GM12878 (cell line): ENCODE measurements around the gene TRAPPC3. TPM values are rescaled to one million over a fixed set of nuclear protein-coding genes. Genes with fewer than 3 reads are reported as not detected.

ENCODE experiments used
- ATAC-seq: fragments of 200-7000 bp; cut with Tn5 transposase; 3 replicates; pipeline ENCODE4 v1.9.1; 2020; ENCODE audit warnings: mild to moderate bottlenecking, moderate library complexity
- BruUV-seq: library from RNA; stranded (reverse); fragments of 400-500 nt; replicated peaks from 2 replicates; lab custom pipeline; 2021; lab: Mats Ljungman, UMichigan
- CTCF ChIA-PET: fragments of 300-600 bp; sonication (Branson Sonifier 250); formaldehyde crosslinking; extraction: SDS; loops from one replicate; lab custom pipeline; 2021; ENCODE audit warnings: inconsistent platforms; lab: Yijun Ruan, JAX
- POLR2A ChIA-PET: fragments of 350-600 bp; formaldehyde crosslinking; extraction: SDS; loops from one replicate; lab custom pipeline; 2021; ENCODE audit warnings: inconsistent platforms; lab: Charles Lee
- RAD21 ChIA-PET: fragments of 300-600 bp; sonication (Branson Sonifier 250); formaldehyde crosslinking; loops from one replicate; lab custom pipeline; 2023; ENCODE audit warnings: antibody characterized with exemption; ENCODE audit not compliant: unreplicated experiment; lab: Charles Lee
- SMC1A ChIA-PET: fragments of 300-600 bp; sonication (Branson Sonifier 250); formaldehyde crosslinking; loops from one replicate; lab custom pipeline; 2023; ENCODE audit not compliant: unreplicated experiment, uncharacterized antibody; lab: Charles Lee
- DNase-seq: peaks from one replicate; pipeline ENCODE4 v3.0.0-alpha.2; 2011; ENCODE audit warnings: low read depth, low spot score
- FAIRE-seq: peaks from 3 replicates; lab custom pipeline; 2011; peaks lifted over from hg19 to GRCh38; lab: Jason Lieb, UNC
- H2AFZ ChIP-seq: 2 replicates; pipeline ENCODE4 v1.6.0; 2011; ENCODE audit warnings: low read depth, low read length, control low read depth; ENCODE audit not compliant: control insufficient read depth
- H3K27ac ChIP-seq: 2 replicates; pipeline ENCODE4 v1.5.1; 2011; ENCODE audit warnings: control low read depth; ENCODE audit not compliant: control insufficient read depth, insufficient read depth
- H3K27me3 ChIP-seq, 2 experiments: replicated peaks in 1 of 2; 2 replicates each; pipeline versions ENCODE4 v1.6.0 to v1.6.1; 2011; ENCODE audit warnings: low read length in 1 of 2; ENCODE audit not compliant: control insufficient read depth in 2 of 2, insufficient read depth in 2 of 2
- H3K36me3 ChIP-seq, 2 experiments: 2 replicates each; pipeline ENCODE4 v1.5.1; 2011; ENCODE audit warnings: low read length in 1 of 2; ENCODE audit not compliant: control insufficient read depth in 2 of 2, insufficient read depth in 2 of 2
- H3K4me1 ChIP-seq: 2 replicates; pipeline ENCODE4 v1.6.1; 2011; ENCODE audit warnings: mild to moderate bottlenecking, low read length, moderate library complexity, mixed read lengths; ENCODE audit not compliant: control insufficient read depth, insufficient read depth
- H3K4me2 ChIP-seq: 2 replicates; pipeline ENCODE4 v1.6.0; 2011; ENCODE audit warnings: control low read depth; ENCODE audit not compliant: control insufficient read depth, insufficient read depth
- H3K4me3 ChIP-seq: fragments of 200-600 bp; sonication (generic); 2 replicates; pipeline ENCODE4 v1.5.1; 2016
- H3K79me2 ChIP-seq: 2 replicates; pipeline ENCODE4 v1.6.0; 2011; ENCODE audit warnings: low read length; ENCODE audit not compliant: control insufficient read depth, insufficient read depth
- H3K9ac ChIP-seq: 2 replicates; pipeline ENCODE4 v1.8.0; 2011; ENCODE audit warnings: low read length, control low read depth, mixed read lengths; ENCODE audit not compliant: control insufficient read depth, insufficient read depth
- H3K9me3 ChIP-seq: replicated peaks from 3 replicates; pipeline ENCODE4 v1.5.1; 2011; ENCODE audit warnings: mild to moderate bottlenecking, low read length; ENCODE audit not compliant: control insufficient read depth, insufficient read depth
- H4K20me1 ChIP-seq: 2 replicates; pipeline ENCODE4 v1.6.0; 2011; ENCODE audit not compliant: control insufficient read depth, insufficient read depth
- POLR2A ChIP-seq: IDR thresholded peaks from 2 replicates; pipeline ENCODE4 v1.6.1; 2011; ENCODE audit warnings: low read depth, mild to moderate bottlenecking, low read length
- TCF7 ChIP-seq: IDR thresholded peaks from 2 replicates; pipeline ENCODE4 v1.6.1; 2014; ENCODE audit warnings: antibody characterized with exemption, borderline replicate concordance
- WGBS: methylation state at CpG from one replicate; pipeline ENCODE4 v1.1.6; 2016; ENCODE audit warnings: low lambda C conversion rate; ENCODE audit not compliant: insufficient replicate concordance, insufficient coverage; ENCODE audit errors: missing lambda C conversion rate; 5-methylcytosine and 5-hydroxymethylcytosine counted together
- in situ Hi-C: fragments of 300-500 bp; cut with MboI; formaldehyde crosslinking; loops from 9 replicates; pipeline ENCODE4 v1.14.3; 2018; ENCODE audit warnings: mixed read lengths
- intact Hi-C: fragments of 100-400 bp; cut with micrococcal nuclease; formaldehyde crosslinking; loops from one replicate; pipeline ENCODE4 v1.14.2; 2022; ENCODE audit not compliant: unreplicated experiment
- polyA plus RNA-seq, 11 experiments: library from polyadenylated mRNA; depleted of rRNA in 4 of 11; unstranded in 6 of 11; stranded (reverse) in 5 of 11; fragments of >200 nt; fragmentation: Nextera tagmentation in 4 of 11; fragmentation: Illumina TruSeq in 1 of 11; extraction: Ambion mirVana in 4 of 11; extraction: Trizol in 1 of 11; gene quantifications; 1 replicate in 1 of 11; 2 replicates in 10 of 11; pipeline versions ENCODE4 v1.2.1 to v1.2.3, GENCODE V29; 2011 to 2016; ENCODE audit warnings: inconsistent platforms in 2 of 11, missing spikeins in 2 of 11, low read depth in 1 of 11
- total RNA-seq, 4 experiments: library from RNA; depleted of rRNA in 3 of 4; stranded (reverse); fragments of >200 nt in 3 of 4; fragmentation: Illumina TruSeq in 1 of 4; extraction: Trizol in 1 of 4; gene quantifications; 2 replicates each; pipeline versions ENCODE4 v1.2.1 to v1.2.3, GENCODE V29; 2013 to 2021
- TF ChIP-seq, protein P1 (sequence below): fragments of 450-650 bp; IDR thresholded peaks from 2 replicates; pipeline ENCODE4 v1.6.1; 2017; ENCODE audit warnings: mild to moderate bottlenecking, low read depth, inconsistent platforms; ENCODE audit not compliant: poor library complexity, severe bottlenecking

Gene TRAPPC3
- total and polyA plus RNA-seq, 10 of the 15 experiments (the other 5 are each of a cell fraction or from before 2014, with no cell fraction given) = 14.7 to 122 (median 70.5) TPM

DNA sequence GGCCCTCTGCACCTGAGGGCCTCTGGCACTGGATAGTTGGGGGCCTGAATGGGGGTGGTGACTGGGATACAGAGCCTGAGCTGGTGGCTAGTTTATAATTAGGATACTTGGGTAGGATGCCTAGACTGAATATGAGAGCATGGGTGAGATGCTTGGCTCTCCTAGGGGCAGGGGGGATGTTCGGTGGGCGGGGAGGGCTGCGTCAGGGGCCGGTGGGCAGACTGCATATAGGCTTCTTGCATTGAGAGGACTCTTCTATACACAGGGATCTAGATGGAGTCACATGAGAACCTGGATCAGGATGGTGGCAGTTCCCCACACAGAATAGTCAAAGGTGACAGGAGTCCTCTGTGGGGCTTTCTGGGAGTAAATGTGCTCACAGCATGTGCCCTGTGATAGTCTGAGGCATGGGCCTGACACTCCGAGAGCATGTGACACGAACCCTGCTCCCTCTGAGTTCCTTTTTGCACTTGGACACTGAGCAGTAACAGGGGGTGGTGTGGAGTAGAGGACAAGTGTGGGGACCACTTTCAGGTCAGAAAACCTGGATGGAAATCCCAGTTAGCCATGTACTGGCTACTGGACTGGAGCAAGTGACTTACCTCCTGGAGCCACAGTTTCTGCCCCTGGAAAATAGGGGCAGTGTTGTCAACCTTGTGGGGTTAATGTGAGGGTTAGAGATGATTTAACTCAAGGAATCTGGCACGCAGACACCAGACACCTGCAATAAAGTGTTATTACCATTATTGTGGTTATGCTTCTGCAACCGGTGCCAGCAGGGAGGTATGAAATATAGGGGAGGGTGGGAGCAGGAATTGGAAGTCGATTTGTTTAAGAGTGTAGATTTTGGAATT, 8.9 kb upstream of the TRAPPC3 start:
- peaks cover 80% of the 10 kb centered on the region for H3K79me2 ChIP-seq
- ChIA-PET CTCF (interaction anchor here (7.3 to 10.2 kb wide), 2 partner anchors 8 to 31 kb away, joined by 136 to 262 read pairs; partner anchors contain the start of gene TRAPPC3), POLR2A (interaction anchor here (3.7 kb wide), 1 partner anchor 65 kb away, joined by 13 read pairs; the partner anchor contains the start of gene THRAP3), SMC1A (interaction anchor here (0.6 to 1.3 kb wide), 3 partner anchors 30 to 128 kb away, joined by 3 to 4 read pairs (median 3); no protein-coding TSS in a partner anchor), RAD21 (interaction anchor here (1.0 to 6.3 kb wide), 2 partner anchors 7 to 9 kb away, joined by 3 to 146 read pairs; partner anchors contain the start of gene TRAPPC3)
- H3K4me1 ChIP-seq = peaks cover 47% of the 10 kb centered on the region
- WGBS = 81% methylated on average over 9 of the region's 9 CpGs
- intact Hi-C loops = loop anchor here (10.0 kb wide), 1 partner anchor 227 kb away; the partner anchor contains the start of gene STK40
- BruUV-seq = TSS peak; percentile 51
- in situ Hi-C loops = no loop called here
- H2AFZ ChIP-seq = no peak overlapping the region
- FAIRE-seq (no peak), ATAC-seq (no peak), DNase-seq (no peak)
- H3K9ac ChIP-seq = peak overlapping the region; percentile 82
- peak overlapping the region; percentile 99 for H3K4me3 ChIP-seq
- H3K27ac ChIP-seq = peak overlapping the region; percentile 85
- H3K4me2 ChIP-seq = peak overlapping the region; percentile 98
- no peaks in the 10 kb centered on the region; the same call in 1 of the 2 replicates for H4K20me1 ChIP-seq
- H3K9me3 ChIP-seq = no peaks in the 10 kb centered on the region
- H3K27me3 ChIP-seq = no peaks in the 10 kb centered on the region
- TF ChIP-seq, protein P1, sequence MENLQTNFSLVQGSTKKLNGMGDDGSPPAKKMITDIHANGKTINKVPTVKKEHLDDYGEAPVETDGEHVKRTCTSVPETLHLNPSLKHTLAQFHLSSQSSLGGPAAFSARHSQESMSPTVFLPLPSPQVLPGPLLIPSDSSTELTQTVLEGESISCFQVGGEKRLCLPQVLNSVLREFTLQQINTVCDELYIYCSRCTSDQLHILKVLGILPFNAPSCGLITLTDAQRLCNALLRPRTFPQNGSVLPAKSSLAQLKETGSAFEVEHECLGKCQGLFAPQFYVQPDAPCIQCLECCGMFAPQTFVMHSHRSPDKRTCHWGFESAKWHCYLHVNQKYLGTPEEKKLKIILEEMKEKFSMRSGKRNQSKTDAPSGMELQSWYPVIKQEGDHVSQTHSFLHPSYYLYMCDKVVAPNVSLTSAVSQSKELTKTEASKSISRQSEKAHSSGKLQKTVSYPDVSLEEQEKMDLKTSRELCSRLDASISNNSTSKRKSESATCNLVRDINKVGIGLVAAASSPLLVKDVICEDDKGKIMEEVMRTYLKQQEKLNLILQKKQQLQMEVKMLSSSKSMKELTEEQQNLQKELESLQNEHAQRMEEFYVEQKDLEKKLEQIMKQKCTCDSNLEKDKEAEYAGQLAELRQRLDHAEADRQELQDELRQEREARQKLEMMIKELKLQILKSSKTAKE = no peak
- TF ChIP-seq POLR2A (0 out of 2 replicates have a peak, but pooled peaks have one; percentile 4), TCF7 (no peak)
- peaks cover 0 to 8% of the 10 kb centered on the region in 2 experiments; a peak in 2 of 4 replicates for H3K36me3 ChIP-seq
